Activated naive CD4-positive, alpha-beta T cell treated with anti-CD3 and anti-CD28 coated beads for 36 hours (primary cell): Measurements from ENCODE around the gene PARD3B. TPM values are rescaled to one million over a fixed set of nuclear protein-coding genes. Genes with fewer than 3 reads are reported as not detected.
A peak's percentile ranks its signal among the peaks of the same experiment; 100 is the strongest.

Experiments used
- CTCF ChIA-PET: fragments of 350-600 bp; sonication (Branson Sonifier 250); formaldehyde crosslinking; loops from one replicate; lab custom pipeline; 2021; ENCODE audit warnings: antibody characterized with exemption; lab: Charles Lee
- DNase-seq: peaks from one replicate; pipeline ENCODE4 v3.0.0-alpha.2; 2020
- H3K27ac Mint-ChIP-seq: one replicate; pipeline ENCODE4 v1.8.0; 2021; ENCODE audit warnings: mild to moderate bottlenecking, mixed read lengths
- H3K27me3 Mint-ChIP-seq: one replicate; pipeline ENCODE4 v1.8.0; 2021; ENCODE audit warnings: low read depth, mixed read lengths
- H3K36me3 Mint-ChIP-seq: one replicate; pipeline ENCODE4 v1.8.0; 2021; ENCODE audit warnings: low read depth, mixed read lengths
- H3K4me1 Mint-ChIP-seq: one replicate; pipeline ENCODE4 v1.8.0; 2021; ENCODE audit warnings: low read depth, mixed read lengths
- H3K4me3 Mint-ChIP-seq: one replicate; pipeline ENCODE4 v1.8.0; 2021; ENCODE audit warnings: mild to moderate bottlenecking, moderate library complexity, mixed read lengths
- H3K9me3 Mint-ChIP-seq: one replicate; pipeline ENCODE4 v1.8.0; 2021; ENCODE audit warnings: mixed read lengths
- intact Hi-C: fragments of 100-400 bp; cut with micrococcal nuclease; formaldehyde crosslinking; loops from one replicate; pipeline ENCODE4 v1.15.1; 2023
- total RNA-seq, 2 experiments: library from RNA; stranded (reverse); gene quantifications; one replicate each; pipeline ENCODE4 v1.2.3, GENCODE V29; 2021

The PARD3B gene
- total RNA-seq, 2 experiments from 2014 or later = 0.15 to 0.43 TPM

- CTCF ChIA-PET = interaction anchor here (0.5 kb wide), 1 partner anchor 342 kb away, joined by 4 read pairs; no protein-coding TSS in a partner anchor
- Mint-ChIP-seq H3K4me3 (no peak overlapping the region), H3K4me1 (peaks cover 22% of the 10 kb centered on the region), H3K27ac (no peak overlapping the region), H3K36me3 (peaks cover 2% of the 10 kb centered on the region), H3K27me3 (peaks cover 16% of the 10 kb centered on the region), H3K9me3 (peaks cover 7% of the 10 kb centered on the region)
- no peak for DNase-seq
- intact Hi-C loops = no loop called here
Observed at GRCh38 chr2:205609113-205609512, 1063.8 kb downstream of the PARD3B start.

- CTCF ChIA-PET = no interaction called here
- Mint-ChIP-seq H3K27ac (no peak overlapping the region), H3K4me3 (no peak overlapping the region), H3K9me3 (no peaks in the 10 kb centered on the region), H3K4me1 (peaks cover 22% of the 10 kb centered on the region), H3K27me3 (peaks cover 14% of the 10 kb centered on the region), H3K36me3 (no peaks in the 10 kb centered on the region)
- DNase-seq = no peak
- intact Hi-C loops = no loop called here
Observed at GRCh38 chr2:205610437-205610836, 1065.2 kb downstream of the PARD3B start.

GRCh38 chr2:205612636-205613035 is 1067.4 kb downstream of the PARD3B start:
- no peak overlapping the region for H3K4me3 Mint-ChIP-seq
- CTCF ChIA-PET = interaction anchor here (1.3 kb wide), 1 partner anchor 67 kb away, joined by 3 read pairs; no protein-coding TSS in a partner anchor
- intact Hi-C loops = no loop called here

GRCh38 chr2:205613970-205614559 is 1068.8 kb downstream of the PARD3B start:
- intact Hi-C loops = no loop called here
- Mint-ChIP-seq H3K9me3 (no peaks in the 10 kb centered on the region), H3K27ac (no peak overlapping the region), H3K4me3 (no peak overlapping the region), H3K27me3 (peaks cover 6% of the 10 kb centered on the region), H3K36me3 (no peaks in the 10 kb centered on the region), H3K4me1 (peaks cover 22% of the 10 kb centered on the region)
- CTCF ChIA-PET = interaction anchor here (0.6 to 0.8 kb wide), 2 partner anchors 62 to 285 kb away, joined by 3 read pairs; no protein-coding TSS in a partner anchor
- no peak for DNase-seq

More at GRCh38 chr2:205612636-205613035, 1067.4 kb downstream of the PARD3B start:
- Mint-ChIP-seq H3K27ac (no peak overlapping the region), H3K36me3 (no peaks in the 10 kb centered on the region), H3K9me3 (no peaks in the 10 kb centered on the region), H3K27me3 (peaks cover 11% of the 10 kb centered on the region), H3K4me1 (peaks cover 22% of the 10 kb centered on the region)
- peak; percentile 36 for DNase-seq

GRCh38 chr2:205614965-205615364 is 1069.7 kb downstream of the PARD3B start:
- DNase-seq = no peak
- Mint-ChIP-seq H3K9me3 (no peaks in the 10 kb centered on the region), H3K4me1 (peaks cover 24% of the 10 kb centered on the region), H3K27ac (no peak overlapping the region), H3K36me3 (no peaks in the 10 kb centered on the region), H3K27me3 (no peaks in the 10 kb centered on the region), H3K4me3 (no peak overlapping the region)
- intact Hi-C loops = no loop called here
- CTCF ChIA-PET = no interaction called here

- peaks cover 14% of the 10 kb centered on the region for H3K4me1 Mint-ChIP-seq
- no peaks in the 10 kb centered on the region for H3K36me3 Mint-ChIP-seq
- H3K9me3 Mint-ChIP-seq = no peaks in the 10 kb centered on the region
- intact Hi-C loops = no loop called here
- H3K4me3 Mint-ChIP-seq = no peak overlapping the region
- no peak overlapping the region for H3K27ac Mint-ChIP-seq
- no peak for DNase-seq
- CTCF ChIA-PET = no interaction called here
- no peaks in the 10 kb centered on the region for H3K27me3 Mint-ChIP-seq
Observed at GRCh38 chr2:205617905-205618304, 1072.6 kb downstream of the PARD3B start.

GRCh38 chr2:205619600-205619999 is 1074.3 kb downstream of the PARD3B start:
- H3K27ac Mint-ChIP-seq = no peak overlapping the region
- intact Hi-C loops = no loop called here
- CTCF ChIA-PET = interaction anchor here (0.6 kb wide), 1 partner anchor 740 kb away, joined by 3 read pairs; no protein-coding TSS in a partner anchor
- H3K9me3 Mint-ChIP-seq = no peaks in the 10 kb centered on the region
- DNase-seq = no peak
- H3K27me3 Mint-ChIP-seq = no peaks in the 10 kb centered on the region
- H3K4me3 Mint-ChIP-seq = no peak overlapping the region
- H3K36me3 Mint-ChIP-seq = no peaks in the 10 kb centered on the region
- H3K4me1 Mint-ChIP-seq = peaks cover 2% of the 10 kb centered on the region

- H3K9me3 Mint-ChIP-seq = no peaks in the 10 kb centered on the region
- CTCF ChIA-PET = no interaction called here
- H3K4me1 Mint-ChIP-seq = no peaks in the 10 kb centered on the region
- no peaks in the 10 kb centered on the region for H3K27me3 Mint-ChIP-seq
- DNase-seq = no peak
- no peak overlapping the region for H3K4me3 Mint-ChIP-seq
- intact Hi-C loops = loop anchor here (5.0 kb wide), 1 partner anchor 35 kb away; no protein-coding TSS in a partner anchor
- H3K36me3 Mint-ChIP-seq = no peaks in the 10 kb centered on the region
- H3K27ac Mint-ChIP-seq = no peak overlapping the region
Observed at GRCh38 chr2:205627085-205627484, 1081.8 kb downstream of the PARD3B start.

GRCh38 chr2:205628422-205628821 is 1083.1 kb downstream of the PARD3B start:
- H3K4me3 Mint-ChIP-seq = no peak overlapping the region
- intact Hi-C loops = loop anchor here (5.0 kb wide), 1 partner anchor 34 kb away; no protein-coding TSS in a partner anchor
- H3K27me3 Mint-ChIP-seq = no peaks in the 10 kb centered on the region
- no peaks in the 10 kb centered on the region for H3K4me1 Mint-ChIP-seq
- DNase-seq = no peak
- no peaks in the 10 kb centered on the region for H3K36me3 Mint-ChIP-seq
- no peaks in the 10 kb centered on the region for H3K9me3 Mint-ChIP-seq
- H3K27ac Mint-ChIP-seq = no peak overlapping the region
- CTCF ChIA-PET = interaction anchor here (0.6 kb wide), 1 partner anchor 936 kb away, joined by 3 read pairs; no protein-coding TSS in a partner anchor

- no peak for DNase-seq
- H3K27me3 Mint-ChIP-seq = no peaks in the 10 kb centered on the region
- no peaks in the 10 kb centered on the region for H3K36me3 Mint-ChIP-seq
- no peaks in the 10 kb centered on the region for H3K9me3 Mint-ChIP-seq
- intact Hi-C loops = loop anchor here (5.0 kb wide), 1 partner anchor 33 kb away; no protein-coding TSS in a partner anchor
- H3K27ac Mint-ChIP-seq = no peak overlapping the region
- CTCF ChIA-PET = interaction anchor here (0.6 to 0.7 kb wide), 2 partner anchors 229 to 937 kb away, joined by 3 read pairs; no protein-coding TSS in a partner anchor
- no peak overlapping the region for H3K4me3 Mint-ChIP-seq
- H3K4me1 Mint-ChIP-seq = no peaks in the 10 kb centered on the region
Observed at GRCh38 chr2:205629091-205629776, 1084.0 kb downstream of the PARD3B start.

- peaks cover 15% of the 10 kb centered on the region for H3K4me1 Mint-ChIP-seq
- no peaks in the 10 kb centered on the region for H3K9me3 Mint-ChIP-seq
- CTCF ChIA-PET = no interaction called here
- no peaks in the 10 kb centered on the region for H3K36me3 Mint-ChIP-seq
- H3K27me3 Mint-ChIP-seq = no peaks in the 10 kb centered on the region
- DNase-seq = no peak
- H3K27ac Mint-ChIP-seq = no peak overlapping the region
- H3K4me3 Mint-ChIP-seq = no peak overlapping the region
- intact Hi-C loops = no loop called here
Observed at GRCh38 chr2:205633994-205634393, 1088.7 kb downstream of the PARD3B start.

GRCh38 chr2:205636549-205637319 is 1091.5 kb downstream of the PARD3B start:
- Mint-ChIP-seq H3K36me3 (no peaks in the 10 kb centered on the region), H3K9me3 (no peaks in the 10 kb centered on the region), H3K4me3 (no peak overlapping the region), H3K27ac (no peak overlapping the region), H3K4me1 (peaks cover 15% of the 10 kb centered on the region), H3K27me3 (no peaks in the 10 kb centered on the region)
- intact Hi-C loops = no loop called here
- DNase-seq = peak; percentile 10
- CTCF ChIA-PET = interaction anchor here (0.6 to 1.0 kb wide), 2 partner anchors 15 to 1313 kb away, joined by 3 to 4 read pairs; no protein-coding TSS in a partner anchor
